H1 (cell line): ENCODE measurements around the gene ZBTB2. TPM values are rescaled to one million over a fixed set of nuclear protein-coding genes. Genes with fewer than 3 reads are reported as not detected.

Source experiments
- CTCF ChIA-PET: fragments of 300-600 bp; sonication (Branson Sonifier 250); formaldehyde crosslinking; loops from one replicate; lab custom pipeline; 2021; ENCODE audit not compliant: partially characterized antibody; lab: Charles Lee
- POLR2A ChIA-PET: fragments of 300-600 bp; sonication (Branson Sonifier 250); formaldehyde crosslinking; loops from one replicate; lab custom pipeline; 2021; ENCODE audit warnings: inconsistent platforms; ENCODE audit not compliant: partially characterized antibody; lab: Charles Lee
- DNase-seq, 2 experiments: peaks; one replicate each; pipeline versions ENCODE4 v3.0.0 to v3.0.0-alpha.2; 2010 to 2022; ENCODE audit warnings: low spot score in 2 of 2, low read depth in 1 of 2, mixed read lengths in 1 of 2
- FAIRE-seq: peaks from 2 replicates; lab custom pipeline; 2011; peaks lifted over from hg19 to GRCh38; lab: Jason Lieb, UNC
- H2AFZ ChIP-seq: 2 replicates; pipeline ENCODE4 v1.8.1; 2012; ENCODE audit warnings: low read length, inconsistent platforms
- H2AK5ac ChIP-seq: 2 replicates; pipeline ENCODE4 v1.6.1; 2013; ENCODE audit warnings: low read depth, low read length
- H2BK120ac ChIP-seq: replicated peaks from 2 replicates; pipeline ENCODE3; 2013; ENCODE audit warnings: low read depth, low read length, inconsistent platforms
- H2BK12ac ChIP-seq: 2 replicates; pipeline ENCODE4 v1.6.1; 2013; ENCODE audit warnings: low read depth, low read length
- H2BK15ac ChIP-seq: 2 replicates; pipeline ENCODE4 v1.6.1; 2013; ENCODE audit warnings: low read length
- H2BK20ac ChIP-seq: 2 replicates; pipeline ENCODE4 v1.6.1; 2013; ENCODE audit warnings: low read length
- H2BK5ac ChIP-seq: 2 replicates; pipeline ENCODE4 v1.6.1; 2013; ENCODE audit warnings: low read depth, low read length
- H3K14ac ChIP-seq: 2 replicates; pipeline ENCODE4 v1.6.1; 2013; ENCODE audit warnings: inconsistent platforms; ENCODE audit not compliant: insufficient read length
- H3K18ac ChIP-seq: 2 replicates; pipeline ENCODE4 v1.6.1; 2013; ENCODE audit warnings: low read length; ENCODE audit errors: extremely low read depth
- H3K23ac ChIP-seq: 2 replicates; pipeline ENCODE4 v1.6.1; 2013; ENCODE audit warnings: inconsistent platforms; ENCODE audit not compliant: insufficient read length
- H3K23me2 ChIP-seq: 2 replicates; pipeline ENCODE4 v1.6.1; 2013; ENCODE audit warnings: low read depth, low read length
- H3K27ac ChIP-seq: 2 replicates; pipeline ENCODE4 v1.6.1; 2011; ENCODE audit warnings: low read depth, low read length, inconsistent platforms
- H3K27me3 ChIP-seq, 4 experiments: replicated peaks in 1 of 4; 1 replicate in 1 of 4; 2 replicates in 3 of 4; pipeline versions ENCODE4 v1.6.1 to v1.8.1; 2011 to 2013; ENCODE audit warnings: low read length in 3 of 4, mild to moderate bottlenecking in 3 of 4, inconsistent platforms in 2 of 4, mixed read lengths in 2 of 4, moderate library complexity in 1 of 4; ENCODE audit not compliant: control insufficient read depth in 3 of 4, insufficient read depth in 3 of 4; ENCODE audit errors: extremely low read depth in 1 of 4
- H3K36me3 ChIP-seq, 4 experiments: 2 replicates each; pipeline versions ENCODE4 v1.6.1 to v1.8.1; 2011 to 2013; ENCODE audit warnings: mild to moderate bottlenecking in 4 of 4, low read length in 3 of 4, moderate library complexity in 2 of 4, control low read depth in 1 of 4, inconsistent platforms in 1 of 4; ENCODE audit not compliant: insufficient read depth in 4 of 4, control insufficient read depth in 2 of 4
- H3K4ac ChIP-seq: replicated peaks from 2 replicates; pipeline ENCODE3; 2013; ENCODE audit warnings: low read length, low read depth, mixed read lengths, inconsistent platforms; ENCODE audit not compliant: insufficient read length
- H3K4me1 ChIP-seq, 4 experiments: replicated peaks in 1 of 4; 1 replicate in 1 of 4; 2 replicates in 3 of 4; pipeline versions ENCODE4 v1.6.1 to v1.8.1; 2011 to 2013; ENCODE audit warnings: low read length in 3 of 4, inconsistent platforms in 2 of 4, mixed read lengths in 1 of 4; ENCODE audit not compliant: insufficient read depth in 4 of 4, control insufficient read depth in 3 of 4
- H3K4me2 ChIP-seq, 2 experiments: 2 replicates each; pipeline versions ENCODE4 v1.6.1 to v1.8.1; 2011 to 2013; ENCODE audit warnings: low read depth in 2 of 2, low read length in 2 of 2, control low read depth in 1 of 2, inconsistent platforms in 1 of 2, mild to moderate bottlenecking in 1 of 2; ENCODE audit not compliant: insufficient read depth in 1 of 2
- H3K4me3 ChIP-seq, 4 experiments: fragments of 200-600, 300-600 bp in 1 of 4; sonication (generic), shearing (Covaris generic), sonication (Bioruptor Twin) in 1 of 4; 2 replicates each; pipeline versions ENCODE4 v1.5.1 to v1.8.1; 2011 to 2016; ENCODE audit warnings: low read length in 4 of 4, low read depth in 3 of 4, control low read depth in 2 of 4, inconsistent platforms in 2 of 4, mild to moderate bottlenecking in 2 of 4, mixed read lengths in 1 of 4, moderate library complexity in 1 of 4; ENCODE audit not compliant: insufficient read depth in 2 of 4; ENCODE audit errors: extremely low read depth in 1 of 4
- H3K56ac ChIP-seq: replicated peaks from 2 replicates; pipeline ENCODE3; 2013; ENCODE audit warnings: low read depth, mild to moderate bottlenecking, mixed read lengths, low read length, inconsistent platforms; ENCODE audit not compliant: insufficient read length
- H3K79me1 ChIP-seq: 2 replicates; pipeline ENCODE4 v1.6.1; 2013; ENCODE audit warnings: low read depth, low read length, control low read depth
- H3K79me2 ChIP-seq, 2 experiments: 2 replicates each; pipeline versions ENCODE4 v1.6.1 to v1.8.1; 2012 to 2013; ENCODE audit warnings: low read length in 2 of 2, mild to moderate bottlenecking in 2 of 2, inconsistent platforms in 1 of 2; ENCODE audit not compliant: insufficient read depth in 2 of 2, control insufficient read depth in 1 of 2
- H3K9ac ChIP-seq, 4 experiments: replicated peaks in 1 of 4; 1 replicate in 1 of 4; 2 replicates in 3 of 4; pipeline versions ENCODE4 v1.6.1 to v1.8.1; 2011 to 2013; ENCODE audit warnings: low read depth in 3 of 4, low read length in 3 of 4, control low read depth in 2 of 4, mild to moderate bottlenecking in 2 of 4, moderate library complexity in 2 of 4, inconsistent platforms in 1 of 4; ENCODE audit errors: extremely low read depth in 1 of 4
- H3K9me3 ChIP-seq, 2 experiments: 2 replicates each; pipeline versions ENCODE4 v1.6.1 to v1.8.1; 2012 to 2013; ENCODE audit warnings: mild to moderate bottlenecking in 2 of 2, moderate library complexity in 2 of 2, control low read depth in 1 of 2, inconsistent platforms in 1 of 2, low read depth in 1 of 2, low read length in 1 of 2, mixed read lengths in 1 of 2; ENCODE audit not compliant: insufficient read depth in 2 of 2
- H4K20me1 ChIP-seq, 2 experiments: replicated peaks in 1 of 2; 2 replicates each; pipeline versions ENCODE3 to v1.8.1; 2011 to 2013; ENCODE audit warnings: inconsistent platforms in 2 of 2, low read length in 2 of 2, mild to moderate bottlenecking in 1 of 2; ENCODE audit not compliant: insufficient read depth in 2 of 2, control insufficient read depth in 1 of 2
- H4K5ac ChIP-seq: 2 replicates; pipeline ENCODE4 v1.6.1; 2013; ENCODE audit warnings: low read length, low read depth, mixed read lengths, inconsistent platforms; ENCODE audit not compliant: insufficient read length
- H4K8ac ChIP-seq: 2 replicates; pipeline ENCODE4 v1.8.0; 2013; ENCODE audit warnings: mild to moderate bottlenecking, moderate library complexity, low read length, inconsistent platforms; ENCODE audit not compliant: insufficient read depth; ENCODE audit errors: extremely low read depth
- H4K91ac ChIP-seq: replicated peaks from 2 replicates; pipeline ENCODE3; 2013; ENCODE audit warnings: low read length, mixed read lengths, inconsistent platforms; ENCODE audit not compliant: insufficient read length
- ATF2 ChIP-seq: IDR thresholded peaks from 2 replicates; pipeline ENCODE4 v1.6.1; 2012; ENCODE audit warnings: low read length, inconsistent platforms
- CHD2 ChIP-seq: IDR thresholded peaks from 2 replicates; pipeline ENCODE4 v1.6.1; 2012; ENCODE audit warnings: low read length, improper control_type of control experiment
- CREB1 ChIP-seq: IDR thresholded peaks from 2 replicates; pipeline ENCODE4 v1.6.1; 2012; ENCODE audit warnings: inconsistent platforms
- CTCF ChIP-seq, 3 experiments: IDR thresholded peaks; 1 replicate in 2 of 3; 2 replicates in 1 of 3; pipeline versions ENCODE4 v1.5.1 to v1.6.1; 2011; ENCODE audit warnings: low read length in 3 of 3, mild to moderate bottlenecking in 3 of 3, inconsistent platforms in 2 of 3, low read depth in 1 of 3, moderate library complexity in 1 of 3; ENCODE audit not compliant: insufficient read depth in 1 of 3; ENCODE audit errors: control extremely low read depth in 1 of 3
- EP300 ChIP-seq, 2 experiments: IDR thresholded peaks; 1 replicate in 1 of 2; 2 replicates in 1 of 2; pipeline ENCODE4 v1.6.1; 2011 to 2012; ENCODE audit warnings: low read depth in 2 of 2, low read length in 2 of 2, mild to moderate bottlenecking in 2 of 2, borderline replicate concordance in 1 of 2, inconsistent platforms in 1 of 2, moderate library complexity in 1 of 2
- NRF1 ChIP-seq: IDR thresholded peaks from 2 replicates; pipeline ENCODE4 v1.6.1; 2011; ENCODE audit warnings: mild to moderate bottlenecking, low read depth, low read length, improper control_type of control experiment
- WGBS, 2 experiments: shearing (Covaris generic) in 1 of 2; methylation state at CpG; one replicate each; pipeline versions ENCODE4 v1.1.6 to v1.1.7; 2013 to 2015; ENCODE audit warnings: low lambda C conversion rate in 2 of 2, mixed read lengths in 2 of 2, inconsistent platforms in 1 of 2, low coverage in 1 of 2, missing lambda C conversion rate in 1 of 2; ENCODE audit not compliant: insufficient replicate concordance in 2 of 2, insufficient coverage in 1 of 2, insufficient read length in 1 of 2; ENCODE audit errors: extremely low coverage in 1 of 2, missing lambda C conversion rate in 1 of 2; 5-methylcytosine and 5-hydroxymethylcytosine counted together
- polyA plus RNA-seq, 7 experiments: library from polyadenylated mRNA; depleted of rRNA in 3 of 7; stranded (reverse) in 5 of 7; unstranded in 2 of 7; fragments of >200 nt in 5 of 7; fragments of 200-250 nt in 2 of 7; gene quantifications; 1 replicate in 5 of 7; 2 replicates in 1 of 7; 4 replicates in 1 of 7; pipeline versions ENCODE4 v1.2.1 to v1.2.3, GENCODE V29; 2011 to 2013; ENCODE audit warnings: missing spikeins in 2 of 7, mixed read lengths in 2 of 7
- total RNA-seq: library from RNA; stranded (reverse); fragmentation: NEBNext Ultra II Directional; extraction: Animal tissue kit (Norgen Biotek cat#: 25700); gene quantifications from 2 replicates; pipeline ENCODE4 v1.2.1, GENCODE V29; 2021

Gene ZBTB2
- total and polyA plus RNA-seq, 2 of the 8 experiments (the other 6 are each of a cell fraction or from before 2014, with no cell fraction given) = 16.1 to 23.7 TPM

GRCh38 chr6:151389618-151390275 lies 1.6 kb downstream of the ZBTB2 start:
- Histone ChIP-seq H2AK5ac (no peak overlapping the region), H2BK12ac (peak overlapping the region; percentile 34; the same call in 1 of the 2 replicates), H3K79me1 (peaks cover 2% of the 10 kb centered on the region; the same call in 1 of the 2 replicates), H2BK20ac (no peak overlapping the region), H2AFZ (no peak overlapping the region), H3K14ac (no peak overlapping the region), H3K9ac (peak overlapping the region; percentile 90 to 95 (median 92)), H3K36me3 (no peaks in the 10 kb centered on the region; a peak in 2 of 8 replicates), H3K56ac (peak overlapping the region; percentile 43), H4K5ac (peak overlapping the region; percentile 99), H3K4ac (no peak overlapping the region), H3K79me2 (peaks cover 25 to 72% of the 10 kb centered on the region in 2 experiments), H3K18ac (peak overlapping the region; percentile 96), H3K27me3 (no peaks in the 10 kb centered on the region), H3K27ac (peak overlapping the region; percentile 92), H4K91ac (peak overlapping the region; percentile 4), H3K4me2 (peak overlapping the region; percentile 70 to 87), H3K4me3 (peak overlapping the region; percentile 81 to 89 (median 85)), H2BK15ac (no peak overlapping the region), H3K23me2 (peaks cover 8% of the 10 kb centered on the region), H2BK120ac (no peak overlapping the region), H3K9me3 (no peaks in the 10 kb centered on the region), H4K8ac (peak overlapping the region; percentile 98), H3K23ac (no peak overlapping the region), H3K4me1 (peaks cover 0 to 9% (median 4%) of the 10 kb centered on the region in 4 experiments; a peak in 3 of 7 replicates), H4K20me1 (peaks cover 4 to 7% of the 10 kb centered on the region in 2 experiments), H2BK5ac (peak overlapping the region; percentile 98)
- 2% methylated on average over 40 of the region's 54 CpGs; no CpG with 5 or more reads in 1 of the 2 experiments for WGBS, 2 experiments
- no peak for FAIRE-seq
- ChIA-PET POLR2A (interaction anchor here (0.7 to 3.9 kb wide), 14 partner anchors 9 to 349 kb away, joined by 3 to 31 read pairs (median 5); partner anchors contain the start of genes AKAP12 and RMND1), CTCF (interaction anchor here (0.7 kb wide), 1 partner anchor 17 kb away, joined by 3 read pairs; no protein-coding TSS in a partner anchor)
- no peak for DNase-seq
- peak; percentile 53; the same call in 1 of the 2 replicates for TF ChIP-seq CREB1
- 0 out of 3 replicates have a peak, but pooled peaks of 1 of the 2 experiments have one; percentile 6 for TF ChIP-seq EP300 (IDR thresholded peaks at IDR 0.05; ENCODE audit: borderline replicate concordance in 1 of 2, low read depth in 2 of 2, low read length in 2 of 2)
- TF ChIP-seq CTCF (IDR thresholded peaks at IDR 0.05; ENCODE audit: control extremely low read depth in 1 of 3, insufficient read depth in 1 of 3, low read depth in 1 of 3, low read length in 3 of 3) = no peak
- TF ChIP-seq NRF1 = no peak
- TF ChIP-seq CHD2 = no peak
- 0 out of 2 replicates have a peak, but pooled peaks have one; percentile 23 for TF ChIP-seq ATF2
